ENCODE results near the gene ARHGAP30. TPM values are rescaled to one million over a fixed set of nuclear protein-coding genes. Genes with fewer than 3 reads are reported as not detected.
"Not testable (repeated sequence)": the region's sequence is repeated elsewhere in the genome, so short reads cannot be mapped to it uniquely, and the experiment has no call there.

The ARHGAP30 gene
- total RNA-seq, 1 donor from 2014 or later, result 301 TPM

- intact Hi-C loops (cut with micrococcal nuclease), result no loop called here
These were observed 3.2 kb upstream of the ARHGAP30 start for GRCh38 chr1:161072751-161073449.

- intact Hi-C loops (cut with micrococcal nuclease), result no loop called here
These were observed 2.2 kb upstream of the ARHGAP30 start for GRCh38 chr1:161071886-161072371.

- intact Hi-C loops (cut with micrococcal nuclease), result loop anchor here (1.0 kb wide), 2 partner anchors 27 to 62 kb away; partner anchors contain the start of gene DEDD
These were observed 1.1 kb upstream of the ARHGAP30 start for GRCh38 chr1:161070761-161071160.

- intact Hi-C loops (cut with micrococcal nuclease), result loop anchor here (2.0 to 5.0 kb wide), 2 partner anchors 72 to 323 kb away; no protein-coding TSS in a partner anchor
These were observed 450 bp downstream of the ARHGAP30 start for GRCh38 chr1:161069241-161069640.

- intact Hi-C loops (cut with micrococcal nuclease), result loop anchor here (1.0 to 5.0 kb wide), 8 partner anchors 23 to 324 kb away; partner anchors contain the start of genes F11R, UFC1 and USF1
These were observed 1.1 kb downstream of the ARHGAP30 start for GRCh38 chr1:161068306-161069234.

- intact Hi-C loops (cut with micrococcal nuclease), result loop anchor here (5.0 kb wide), 1 partner anchor 326 kb away; no protein-coding TSS in a partner anchor
These were observed 3.0 kb downstream of the ARHGAP30 start for GRCh38 chr1:161066694-161067093.

- intact Hi-C loops (cut with micrococcal nuclease), result loop anchor here (5.0 kb wide), 1 partner anchor 327 kb away; no protein-coding TSS in a partner anchor
These were observed 4.0 kb downstream of the ARHGAP30 start for GRCh38 chr1:161065681-161066080.

GRCh38 chr1:161063936-161064335 lies 5.8 kb downstream of the ARHGAP30 start:
- intact Hi-C loops (cut with micrococcal nuclease), result not testable (repeated sequence)

- intact Hi-C loops (cut with micrococcal nuclease), result no loop called here
These were observed 8.3 kb downstream of the ARHGAP30 start for GRCh38 chr1:161061419-161061818.

- intact Hi-C loops (cut with micrococcal nuclease), result no loop called here
These were observed 10.4 kb downstream of the ARHGAP30 start for GRCh38 chr1:161059293-161059692.

- intact Hi-C loops (cut with micrococcal nuclease), result no loop called here
These were observed 14.9 kb downstream of the ARHGAP30 start for GRCh38 chr1:161054805-161055204.

- intact Hi-C loops (cut with micrococcal nuclease), result no loop called here
These were observed 15.5 kb downstream of the ARHGAP30 start for GRCh38 chr1:161054232-161054631.

- intact Hi-C loops (cut with micrococcal nuclease), result no loop called here
These were observed 16.8 kb downstream of the ARHGAP30 start for GRCh38 chr1:161052899-161053298.

GRCh38 chr1:161051219-161051618 lies 18.5 kb downstream of the ARHGAP30 start:
- intact Hi-C loops (cut with micrococcal nuclease), result no loop called here

- intact Hi-C loops (cut with micrococcal nuclease), result loop anchor here (5.0 to 10.0 kb wide), 4 partner anchors 178 to 787 kb away; partner anchors contain the start of genes COPA, DCAF8, MPZ and NCSTN
These were observed 20.6 kb downstream of the ARHGAP30 start for GRCh38 chr1:161048949-161049722.

- intact Hi-C loops (cut with micrococcal nuclease), result loop anchor here (2.0 to 10.0 kb wide), 5 partner anchors 180 to 785 kb away; partner anchors contain the start of genes COPA, DCAF8, MPZ and NCSTN
These were observed 22.0 kb downstream of the ARHGAP30 start for GRCh38 chr1:161047436-161048420.

- intact Hi-C loops (cut with micrococcal nuclease), result loop anchor here (1.0 to 10.0 kb wide), 8 partner anchors 8 to 784 kb away; partner anchors contain the start of genes COPA, DCAF8, DEDD and MPZ
These were observed 23.0 kb downstream of the ARHGAP30 start for GRCh38 chr1:161046605-161047228.

- intact Hi-C loops (cut with micrococcal nuclease), result loop anchor here (1.0 to 10.0 kb wide), 15 partner anchors 8 to 784 kb away; partner anchors contain the start of genes COPA, DCAF8, DEDD and F11R
These were observed 23.7 kb downstream of the ARHGAP30 start, which contains the start of gene USF1 for GRCh38 chr1:161045736-161046604. Gene USF1 (minus strand): TSS chr1:161045977. CDS start chr1:161043275, 2,702 bp downstream.

Measured in T-helper 1 cell treated with Interleukin-12 subunit alpha and Interleukin-12 subunit beta and Interleukin-4 antibody, amounts not matched to agents 30 ng/mL and 1 ng/mL, for 36 hours (primary cell).